ENCODE results near the gene ULK1.
"Not testable (repeated sequence)": the region's sequence is repeated elsewhere in the genome, so short reads cannot be mapped to it uniquely, and the experiment has no call there.

Gene ULK1

DNA sequence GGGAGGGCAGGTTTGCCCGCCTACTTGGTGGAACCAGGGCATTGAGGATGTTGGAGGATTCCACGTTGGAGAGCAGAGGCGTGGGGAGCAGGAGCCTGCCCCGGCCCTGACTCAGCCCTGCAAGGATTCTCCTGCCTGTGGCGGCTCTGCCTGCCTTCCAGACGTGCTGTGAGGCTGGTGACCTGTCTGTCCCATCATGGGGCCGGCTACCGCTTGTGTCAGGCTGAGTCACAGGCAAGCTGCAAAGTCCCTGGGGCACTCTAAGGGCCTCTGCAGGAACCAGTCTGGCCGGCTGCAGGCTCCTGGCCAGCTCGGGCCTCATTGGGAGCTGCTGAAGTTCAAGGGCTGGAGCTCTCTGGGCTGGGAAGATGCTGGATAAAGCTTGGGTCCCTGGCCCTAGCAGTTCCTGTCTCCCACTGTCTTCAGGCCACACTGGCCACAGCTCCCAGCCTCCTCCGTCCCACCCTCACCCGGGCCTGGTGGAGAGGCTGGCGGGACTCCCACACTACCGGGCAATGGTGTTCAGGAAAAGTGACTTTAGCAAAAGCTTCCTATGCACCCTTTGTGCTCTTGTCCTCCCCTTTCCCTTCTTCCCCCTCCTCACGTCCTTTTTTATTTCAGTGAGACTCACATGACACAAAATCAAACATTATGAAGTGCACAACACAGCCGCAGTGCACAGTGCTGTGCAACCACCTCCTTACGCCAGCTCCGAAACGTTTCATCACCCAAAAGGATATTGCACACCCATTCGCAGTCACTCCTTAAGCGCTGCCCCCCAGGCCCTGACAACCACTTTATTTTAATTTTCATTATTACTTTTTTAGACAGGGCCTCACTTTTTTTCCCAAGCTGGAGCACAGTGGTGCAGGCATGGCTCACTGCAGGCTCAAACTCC lies 22.0 kb upstream of the ULK1 start:
- no peak for DNase-seq (ENCODE audit: low spot score)
- TF ChIP-seq, protein P1, sequence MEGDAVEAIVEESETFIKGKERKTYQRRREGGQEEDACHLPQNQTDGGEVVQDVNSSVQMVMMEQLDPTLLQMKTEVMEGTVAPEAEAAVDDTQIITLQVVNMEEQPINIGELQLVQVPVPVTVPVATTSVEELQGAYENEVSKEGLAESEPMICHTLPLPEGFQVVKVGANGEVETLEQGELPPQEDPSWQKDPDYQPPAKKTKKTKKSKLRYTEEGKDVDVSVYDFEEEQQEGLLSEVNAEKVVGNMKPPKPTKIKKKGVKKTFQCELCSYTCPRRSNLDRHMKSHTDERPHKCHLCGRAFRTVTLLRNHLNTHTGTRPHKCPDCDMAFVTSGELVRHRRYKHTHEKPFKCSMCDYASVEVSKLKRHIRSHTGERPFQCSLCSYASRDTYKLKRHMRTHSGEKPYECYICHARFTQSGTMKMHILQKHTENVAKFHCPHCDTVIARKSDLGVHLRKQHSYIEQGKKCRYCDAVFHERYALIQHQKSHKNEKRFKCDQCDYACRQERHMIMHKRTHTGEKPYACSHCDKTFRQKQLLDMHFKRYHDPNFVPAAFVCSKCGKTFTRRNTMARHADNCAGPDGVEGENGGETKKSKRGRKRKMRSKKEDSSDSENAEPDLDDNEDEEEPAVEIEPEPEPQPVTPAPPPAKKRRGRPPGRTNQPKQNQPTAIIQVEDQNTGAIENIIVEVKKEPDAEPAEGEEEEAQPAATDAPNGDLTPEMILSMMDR (IDR thresholded peaks at IDR 0.05; ENCODE audit: extremely low read depth, missing control alignments): no peak

DNA sequence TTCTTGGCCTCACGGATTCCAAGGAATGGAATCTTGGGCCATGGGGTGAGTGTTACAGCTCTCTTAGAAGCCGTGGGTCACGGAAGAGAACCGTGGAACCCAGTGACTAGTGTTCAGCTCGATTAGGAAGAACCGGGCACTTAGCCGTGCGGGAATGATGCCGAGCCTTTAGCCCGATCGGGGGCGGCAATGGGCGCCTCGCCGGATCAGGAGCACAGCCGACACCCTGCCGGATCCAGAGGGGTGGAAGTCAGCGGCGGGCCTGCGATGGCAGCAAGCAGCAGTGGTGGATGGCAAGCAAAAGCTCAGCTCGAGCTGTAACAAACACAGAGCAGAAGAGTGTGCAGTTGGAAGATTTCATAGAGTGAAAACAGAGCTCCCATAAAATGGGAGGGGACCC lies 21.1 kb upstream of the ULK1 start:
- DNase-seq (ENCODE audit: low spot score): no peak
- TF ChIP-seq, protein P1 (IDR thresholded peaks at IDR 0.05; ENCODE audit: extremely low read depth, missing control alignments): no peak

DNA sequence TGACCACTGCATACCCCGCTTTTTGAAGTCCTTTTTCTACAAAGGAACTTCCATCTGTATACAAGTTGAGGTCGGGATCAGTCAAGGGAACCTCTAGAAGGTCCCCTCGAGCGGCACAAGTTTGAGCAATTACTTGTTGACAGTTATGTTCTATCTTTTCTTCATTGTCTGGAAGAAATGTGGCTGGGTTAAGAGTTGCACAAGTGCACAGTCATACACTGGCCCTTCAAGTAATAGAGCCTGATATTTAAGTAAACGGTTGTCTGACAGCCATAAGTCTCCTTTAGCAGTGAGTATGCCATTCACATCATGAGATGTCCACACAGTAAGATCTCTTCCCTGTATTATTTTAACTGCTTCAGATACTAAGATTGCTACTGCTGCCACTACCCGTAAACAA lies 19.4 kb upstream of the ULK1 start:
- not testable (repeated sequence) for DNase-seq (ENCODE audit: low spot score)

DNA sequence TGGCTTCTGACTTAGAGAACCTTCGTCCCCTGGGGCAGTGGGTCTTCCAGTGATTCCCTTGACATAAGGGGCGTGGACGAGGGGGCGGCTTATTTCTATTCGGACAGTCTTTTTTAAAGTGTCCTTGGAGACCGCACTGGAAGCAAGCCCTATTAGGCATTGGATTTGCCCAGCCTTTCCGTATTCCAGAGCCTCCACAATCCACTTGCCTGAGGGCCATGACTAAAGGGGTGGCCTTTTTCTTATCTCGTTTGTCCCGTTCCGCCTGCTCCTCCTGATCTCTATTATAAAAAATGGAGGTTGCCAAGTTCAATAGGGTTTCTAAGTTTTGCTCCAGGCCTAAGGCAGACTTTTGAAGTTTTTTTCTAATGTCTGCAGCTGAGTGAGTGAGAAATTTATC lies 17.2 kb upstream of the ULK1 start:
- DNase-seq (ENCODE audit: low spot score): not testable (repeated sequence)

DNA sequence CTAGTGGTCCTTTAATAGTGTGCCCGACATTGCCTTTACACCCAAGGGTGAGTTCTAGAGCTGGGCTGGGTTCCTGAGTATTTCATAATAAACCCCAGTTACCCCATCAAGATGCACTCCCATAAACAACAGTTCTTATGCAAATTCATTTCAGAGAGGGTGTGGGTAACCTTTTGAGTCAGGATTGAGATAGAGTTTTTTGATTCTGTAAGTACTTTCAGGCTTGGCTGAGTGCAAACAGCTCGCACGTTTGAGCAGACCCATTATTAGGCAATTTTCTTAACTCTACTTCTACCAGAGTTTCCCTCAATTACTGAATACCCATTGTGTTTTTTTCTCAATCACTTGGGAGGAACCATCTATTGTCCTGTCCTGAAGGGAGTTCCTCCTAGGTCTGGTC lies 16.0 kb upstream of the ULK1 start:
- DNase-seq (ENCODE audit: low spot score): not testable (repeated sequence)

DNA sequence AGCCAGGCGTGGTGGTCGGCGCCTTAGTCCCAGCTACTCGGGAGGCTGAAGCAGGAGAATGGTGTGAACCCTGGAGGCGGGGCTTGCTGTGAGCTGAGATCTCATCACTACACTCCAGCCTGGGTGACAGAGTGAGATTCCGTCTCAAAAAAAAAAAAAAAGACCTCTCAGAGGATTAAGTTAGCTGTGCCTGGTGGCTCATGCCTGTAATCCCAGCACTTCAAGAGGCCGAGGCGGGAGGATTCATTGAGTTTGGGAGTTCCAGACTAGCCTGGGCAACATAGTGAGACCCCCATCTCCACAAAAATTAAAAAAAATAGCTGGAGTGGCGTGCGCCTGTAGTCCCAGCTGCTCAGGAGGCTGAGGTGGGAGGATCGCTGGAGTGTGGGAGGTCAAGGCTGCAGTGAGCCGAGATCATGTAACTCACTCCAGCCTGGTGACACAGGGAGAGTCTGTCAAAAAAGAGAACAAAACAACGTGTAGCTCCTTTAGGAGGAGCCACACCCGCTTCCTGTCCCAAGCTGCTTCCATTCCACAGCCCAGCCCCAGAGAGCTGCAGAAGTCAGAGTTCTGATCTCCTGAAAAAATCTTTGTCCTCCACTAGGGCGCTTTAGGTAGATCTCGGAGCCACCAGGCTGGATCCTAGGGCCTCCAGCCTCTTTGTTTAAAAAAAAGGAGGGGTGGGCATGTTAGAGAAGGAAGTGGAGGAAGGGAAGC lies 11.5 kb upstream of the ULK1 start:
- DNase-seq (ENCODE audit: low spot score): no peak
- TF ChIP-seq, protein P1 (IDR thresholded peaks at IDR 0.05; ENCODE audit: extremely low read depth, missing control alignments): no peak

DNA sequence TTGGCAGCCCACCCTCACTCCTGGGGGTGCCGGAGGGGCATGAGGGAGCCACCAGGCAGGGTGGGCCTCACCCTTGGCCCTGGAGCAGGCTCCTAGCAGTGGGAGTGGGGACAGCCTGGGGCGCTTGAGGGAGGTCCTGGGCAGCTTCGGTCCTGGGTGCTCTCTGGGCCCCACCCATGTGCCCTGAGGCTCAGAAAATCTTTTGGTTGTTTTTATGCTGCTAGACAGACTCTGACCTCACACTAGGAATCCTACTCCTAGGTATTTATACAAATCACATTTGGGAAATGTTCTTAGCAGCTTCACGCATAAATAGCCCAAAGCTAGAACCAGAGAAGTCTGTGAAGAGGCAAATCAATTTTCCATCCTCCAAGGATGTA lies 10.9 kb upstream of the ULK1 start:
- TF ChIP-seq, protein P1 (IDR thresholded peaks at IDR 0.05; ENCODE audit: extremely low read depth, missing control alignments): no peak
- DNase-seq (ENCODE audit: low spot score): no peak

DNA sequence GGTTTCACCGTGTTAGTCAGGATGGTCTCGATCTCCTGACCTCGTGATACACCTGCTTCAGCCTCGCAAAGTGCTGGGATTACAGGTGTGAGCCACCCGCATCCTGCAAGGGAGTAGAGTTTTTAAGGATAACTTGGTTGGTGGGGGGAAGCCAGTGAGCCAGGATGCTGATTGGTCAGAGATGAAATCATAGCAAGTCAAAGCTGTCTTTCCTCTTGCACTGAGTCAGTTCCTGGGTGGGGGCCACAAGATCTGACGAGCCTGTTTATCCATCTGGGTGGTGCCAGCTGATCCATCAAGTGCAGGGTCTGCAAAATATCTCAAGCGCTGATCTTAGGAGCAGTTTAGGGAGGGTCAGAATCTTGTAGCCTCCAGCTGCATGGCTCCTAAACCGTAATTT lies 9.3 kb upstream of the ULK1 start:
- not testable (repeated sequence) for DNase-seq (ENCODE audit: low spot score)

DNA sequence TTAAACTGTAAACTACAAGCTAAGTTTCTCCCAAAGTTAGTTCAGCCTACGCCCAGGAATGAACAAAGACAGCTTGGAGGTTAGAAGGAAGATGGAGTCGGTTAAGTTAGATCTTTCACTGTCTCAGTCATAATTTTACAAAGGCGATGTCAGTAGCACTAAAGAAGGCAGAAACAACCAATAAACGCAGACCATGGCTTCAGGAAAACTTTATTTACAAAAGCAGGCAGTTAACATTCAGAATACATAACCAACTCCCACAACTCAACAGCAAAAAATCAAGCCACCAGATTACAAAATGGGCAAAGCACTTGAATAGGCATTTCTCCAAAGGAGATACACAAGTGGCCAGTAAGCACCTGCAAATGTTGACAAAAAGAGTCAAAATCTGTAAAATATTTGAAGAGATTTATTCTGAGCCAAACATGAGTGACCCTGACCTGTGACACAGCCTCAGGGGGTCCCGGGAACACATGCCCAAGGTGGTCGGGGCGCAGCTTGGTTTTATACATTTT lies 8.8 kb upstream of the ULK1 start:
- TF ChIP-seq, protein P1 (IDR thresholded peaks at IDR 0.05; ENCODE audit: extremely low read depth, missing control alignments): no peak
- DNase-seq (ENCODE audit: low spot score): no peak

DNA sequence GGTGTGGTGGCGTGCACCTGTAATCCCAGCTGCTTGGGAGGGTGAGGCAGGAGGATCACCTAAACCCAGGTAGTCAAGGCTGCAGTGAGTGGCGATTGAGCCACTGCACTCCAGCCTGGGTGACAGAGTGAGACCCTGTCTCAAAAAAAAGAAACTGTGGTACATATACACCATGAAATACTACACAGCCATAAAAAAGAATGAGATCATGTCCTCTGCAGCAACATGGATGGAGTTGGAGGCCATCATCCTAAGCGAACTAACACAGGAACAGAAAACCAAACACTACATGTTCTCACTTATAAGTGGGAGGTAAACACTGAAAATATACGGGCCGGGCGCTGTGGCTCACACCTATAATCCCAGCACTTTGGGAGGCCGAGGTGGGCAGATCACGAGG lies 2.7 kb upstream of the ULK1 start:
- DNase-seq (ENCODE audit: low spot score): not testable (repeated sequence)
